Endometrium (tissue), 2 donors: ENCODE measurements around the gene MOB2.

Source experiments
- FAIRE-seq: peaks from 2 replicates; lab custom pipeline; 2012; peaks lifted over from hg19 to GRCh38; lab: Jason Lieb, UNC
- donor health status: control.
- donor health status: control.

MOB2 gene

DNA sequence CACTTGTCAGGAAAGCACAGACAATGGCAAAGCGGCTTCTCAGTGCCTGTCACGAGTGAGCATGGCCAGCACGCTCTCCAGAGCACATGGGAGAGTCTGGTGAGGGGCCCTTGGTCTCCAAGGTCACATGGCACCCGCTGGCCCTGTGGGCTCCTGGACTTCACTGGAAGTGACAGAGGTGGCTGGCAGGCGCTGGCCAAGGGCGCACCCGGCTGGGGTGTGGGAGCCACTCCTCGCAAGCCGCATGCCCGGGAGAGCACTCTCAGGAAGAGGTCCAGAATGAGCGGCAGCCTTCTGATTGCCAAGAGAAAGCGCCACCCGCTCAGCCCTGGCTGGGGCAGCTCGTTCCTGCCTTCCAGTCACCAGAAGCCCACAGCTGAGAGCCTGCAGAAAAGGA, 17.1 kb upstream of the MOB2 start:
- no peak for FAIRE-seq

DNA sequence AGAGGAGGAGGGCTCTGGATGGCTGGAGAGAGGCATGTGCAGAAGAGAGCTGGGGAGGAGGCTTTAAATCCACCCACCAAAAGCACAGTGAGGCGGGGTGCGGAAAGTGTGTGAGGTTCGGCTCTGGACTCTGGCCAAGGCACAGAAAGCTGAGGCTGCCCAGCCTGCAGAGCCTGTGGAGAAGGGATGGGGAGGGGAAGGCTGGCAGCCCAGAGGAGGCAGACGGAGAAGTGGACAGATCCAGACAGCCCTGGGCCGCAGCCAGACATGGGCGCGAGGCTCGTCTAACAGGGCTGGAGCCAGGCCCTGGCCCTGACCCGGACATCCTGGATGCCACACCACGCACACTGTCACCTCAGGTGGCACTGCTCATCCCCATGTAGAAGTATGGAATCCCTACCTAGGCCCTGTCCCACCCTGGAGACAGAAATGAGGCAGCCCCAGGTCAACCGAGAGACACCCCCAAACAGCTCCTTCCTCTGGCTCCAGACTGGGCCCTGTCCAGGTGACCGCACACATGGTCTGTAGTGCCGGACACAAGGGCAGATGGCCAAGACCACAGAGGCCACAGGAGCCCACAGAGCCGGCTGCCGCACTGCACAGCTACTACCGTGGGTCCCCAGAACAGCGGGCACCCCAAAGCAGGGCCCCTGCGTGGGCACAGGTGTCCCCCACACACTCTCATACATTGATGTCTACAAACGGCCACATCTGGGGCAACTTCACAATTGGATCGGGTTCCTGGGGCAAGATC, 16.6 kb upstream of the MOB2 start:
- no peak for FAIRE-seq

DNA sequence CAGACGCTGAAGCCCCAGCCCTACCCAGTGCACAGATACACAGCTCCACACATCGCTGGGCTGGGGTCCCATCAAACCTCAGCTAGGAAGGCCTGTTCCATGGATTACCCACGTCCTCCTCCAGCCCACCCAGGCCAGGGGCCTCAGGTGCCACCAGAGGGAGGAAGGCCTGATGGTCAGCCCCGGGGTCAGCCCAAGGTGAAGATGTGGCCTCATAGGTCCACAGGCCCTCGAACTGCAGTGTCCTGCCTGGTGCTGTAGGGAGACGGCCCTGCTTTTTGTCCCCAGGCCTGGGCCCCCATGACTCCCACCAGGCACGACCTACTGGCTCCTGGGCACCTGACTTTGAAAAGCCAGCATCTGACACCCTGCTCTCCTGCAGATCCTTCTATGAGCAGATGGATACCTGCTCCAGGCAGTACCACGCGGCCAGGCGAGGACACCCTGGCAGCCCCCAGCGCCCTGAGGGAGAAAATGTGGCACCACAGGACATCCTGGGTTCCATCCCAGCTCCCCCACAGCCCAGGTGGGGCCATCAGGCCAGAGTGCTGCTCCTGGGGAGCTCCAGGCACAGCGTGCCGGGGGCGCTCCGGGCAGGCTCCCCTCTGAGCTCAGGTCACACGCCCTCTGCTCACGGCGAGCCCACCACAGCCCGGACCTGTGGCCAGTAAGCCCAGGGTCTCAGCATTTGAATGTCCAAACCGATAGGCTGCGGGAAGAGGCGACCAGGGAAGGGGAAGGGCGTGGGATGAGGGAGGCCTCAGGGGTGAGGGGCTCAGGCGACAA, 15.8 kb upstream of the MOB2 start:
- FAIRE-seq, result no peak

DNA sequence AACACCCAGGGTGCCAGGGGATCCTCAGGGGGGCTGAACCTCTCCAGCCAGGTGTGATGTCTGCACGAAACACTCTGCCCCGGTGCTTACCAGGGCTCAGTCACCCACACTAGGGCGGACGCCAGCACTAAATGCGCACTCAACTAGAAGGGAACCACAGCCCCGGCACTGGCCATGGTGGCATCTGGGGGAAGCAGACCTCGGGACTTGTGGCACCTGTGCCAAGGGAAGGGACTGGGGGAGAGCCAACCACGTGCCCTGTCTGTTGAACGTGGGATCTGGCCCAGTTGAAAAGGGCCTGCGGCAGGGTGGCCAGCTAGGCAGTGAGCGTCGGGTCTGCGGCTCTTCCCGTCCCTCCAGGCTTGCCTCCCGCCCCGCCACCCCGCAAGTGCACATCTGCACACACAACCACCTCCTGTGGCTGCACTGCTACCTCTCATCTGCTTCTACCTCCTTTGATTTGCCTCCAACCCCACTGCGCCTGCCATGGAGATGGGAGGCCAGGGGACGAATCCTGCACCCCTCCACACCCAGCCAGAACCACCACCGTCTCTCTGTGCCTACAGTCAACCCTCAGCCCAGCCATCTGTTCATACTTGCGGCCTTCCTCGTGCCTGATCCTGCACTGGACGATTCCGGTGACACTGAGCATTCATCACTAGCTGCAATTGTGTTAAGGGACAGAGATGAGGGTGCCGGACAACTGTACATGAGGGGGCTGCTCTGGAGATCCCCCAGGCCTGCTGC, 15.0 kb upstream of the MOB2 start:
- no peak for FAIRE-seq

DNA sequence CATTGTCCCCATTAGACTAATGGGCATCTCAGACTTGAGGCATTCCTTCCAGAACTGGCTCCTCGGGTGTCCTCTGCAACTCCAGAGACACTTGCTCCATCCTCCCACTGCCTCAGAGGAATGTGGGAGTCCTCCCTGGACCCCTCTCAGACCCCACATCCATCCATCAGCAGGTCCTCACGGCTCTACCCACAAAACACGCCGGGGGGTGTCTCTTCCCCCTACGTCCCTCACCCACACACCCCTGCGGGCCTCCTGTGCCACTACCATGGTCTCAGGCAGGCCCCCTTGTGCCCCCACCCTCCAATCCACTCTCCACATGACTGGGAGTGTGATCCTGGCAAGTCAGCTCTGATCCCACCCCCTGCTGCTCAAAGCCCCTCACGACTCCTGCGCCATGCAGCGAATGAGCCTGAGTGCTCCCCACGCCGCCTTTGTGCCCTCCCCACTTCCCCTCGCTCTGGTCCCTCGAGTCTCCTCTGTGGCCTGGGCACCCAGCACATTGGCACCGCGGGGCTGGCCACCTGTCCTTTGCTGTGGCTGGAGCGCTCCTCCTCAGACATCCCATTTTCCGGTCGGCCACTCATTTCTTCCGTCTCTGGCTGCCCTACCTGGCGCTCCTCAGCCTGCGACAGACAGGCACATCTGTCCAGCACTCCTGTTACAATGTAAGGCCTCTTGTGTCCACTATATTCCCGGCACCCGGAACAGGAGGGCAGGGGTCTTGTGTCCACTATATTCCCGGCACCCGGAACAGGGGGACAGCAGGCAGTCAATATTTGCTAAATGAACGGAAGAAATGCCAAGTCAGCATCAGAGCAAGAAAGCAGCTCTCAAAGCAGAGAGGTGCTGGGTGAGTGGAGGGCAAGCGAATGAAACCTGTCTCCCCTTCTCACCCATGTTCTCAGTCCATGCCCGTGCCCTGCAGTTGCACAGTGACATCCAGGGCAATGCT, 14.2 kb upstream of the MOB2 start:
- FAIRE-seq, result no peak

DNA sequence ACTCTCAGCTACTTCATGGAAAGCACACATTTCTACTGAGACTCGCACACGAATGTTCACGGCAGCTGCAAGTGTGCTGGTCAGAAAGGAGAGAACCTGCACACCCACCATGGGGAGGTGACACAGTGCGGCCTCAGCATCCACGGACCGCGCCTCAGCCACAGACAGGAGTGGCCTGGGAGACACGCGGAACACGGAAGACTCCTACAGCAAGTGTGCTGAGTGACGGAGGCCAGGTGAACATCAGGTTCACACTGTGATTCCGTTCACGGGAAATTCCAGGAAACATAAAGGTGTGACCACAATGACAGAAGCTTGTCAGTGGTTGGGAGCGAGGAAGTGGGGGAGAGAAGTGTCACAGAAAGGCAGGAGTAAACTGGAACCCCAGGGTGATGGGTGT, 13.3 kb upstream of the MOB2 start:
- no peak for FAIRE-seq

DNA sequence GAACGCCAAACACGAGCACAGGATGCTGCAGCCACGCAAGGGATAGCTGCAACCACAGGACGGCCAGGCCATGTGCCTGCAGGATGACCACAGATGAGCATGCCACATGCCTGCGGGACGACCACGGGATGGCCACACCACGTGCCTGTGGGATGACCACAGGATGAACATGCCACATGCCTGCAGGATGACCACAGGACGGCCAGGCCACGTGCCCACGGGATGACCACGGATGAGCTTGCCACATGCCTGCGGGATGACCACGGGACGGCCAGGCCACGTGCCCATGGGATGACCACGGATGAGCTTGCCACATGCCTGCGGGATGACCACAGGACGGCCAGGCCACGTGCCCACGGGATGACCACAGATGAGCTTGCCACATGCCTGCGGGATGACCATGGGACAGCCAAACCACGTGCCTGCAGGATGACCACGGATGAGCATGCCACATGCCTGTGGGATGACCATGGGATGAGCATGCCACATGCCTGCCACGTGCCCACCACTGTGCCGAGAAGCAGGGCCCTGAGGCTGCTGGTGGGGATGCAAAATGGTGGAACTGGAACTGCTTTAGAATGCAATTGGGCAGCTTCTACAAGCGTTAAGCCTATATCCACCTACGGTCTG, 12.8 kb upstream of the MOB2 start:
- no peak for FAIRE-seq

DNA sequence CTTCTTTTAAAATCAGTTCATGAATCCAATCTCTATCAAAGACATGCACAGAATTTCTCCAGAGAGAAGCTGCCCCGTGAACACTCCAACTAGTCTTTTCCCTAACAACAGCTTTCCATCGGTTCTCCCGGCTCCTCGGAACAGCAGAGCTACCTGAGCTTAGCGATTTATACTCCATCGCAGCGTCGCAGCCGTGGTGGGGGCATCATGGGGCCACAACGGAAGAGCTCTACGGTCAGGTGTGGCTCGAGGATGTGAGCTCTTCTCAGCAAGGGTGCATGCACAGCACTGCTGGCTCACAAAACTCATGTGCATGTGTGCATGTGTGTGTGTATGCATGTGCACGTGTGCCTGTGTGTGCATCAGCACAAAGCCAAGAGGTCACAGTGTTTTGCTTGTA, 11.7 kb upstream of the MOB2 start:
- no peak for FAIRE-seq

DNA sequence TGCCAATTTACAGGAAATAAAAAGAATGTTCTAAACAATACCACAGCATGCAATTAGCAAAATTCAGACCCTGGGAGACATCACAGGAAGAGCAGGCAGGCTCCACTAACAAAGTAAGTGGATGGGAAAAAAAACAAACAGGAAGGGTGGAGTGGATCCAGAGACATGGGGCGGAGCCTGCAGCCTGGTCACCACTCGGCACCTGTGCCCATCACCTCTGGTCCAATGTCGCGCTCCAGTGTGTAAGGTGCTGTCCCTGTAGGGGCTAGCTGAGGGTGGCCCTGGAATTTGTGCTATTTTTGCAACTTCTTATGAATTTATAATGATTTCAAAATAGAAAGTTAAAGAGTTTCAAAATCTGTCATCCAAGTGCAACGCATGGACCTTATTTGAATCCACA, 11.0 kb upstream of the MOB2 start:
- no peak for FAIRE-seq

DNA sequence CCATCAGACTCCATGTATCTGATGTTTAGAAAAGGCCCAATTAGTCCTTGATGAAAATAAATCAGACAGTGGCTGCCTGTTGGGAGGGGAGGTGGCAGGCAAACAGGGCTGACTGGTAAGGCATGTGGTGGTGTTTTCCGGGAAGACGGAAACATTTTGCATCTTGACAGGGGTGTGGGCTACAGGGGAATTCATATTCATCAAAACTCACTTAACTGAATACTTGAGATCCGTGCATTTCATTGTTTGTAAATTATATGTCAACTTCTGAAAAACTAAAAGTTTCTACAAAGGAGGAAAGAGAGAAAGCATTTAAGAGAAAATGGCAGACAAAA, 10.1 kb upstream of the MOB2 start:
- no peak for FAIRE-seq

DNA sequence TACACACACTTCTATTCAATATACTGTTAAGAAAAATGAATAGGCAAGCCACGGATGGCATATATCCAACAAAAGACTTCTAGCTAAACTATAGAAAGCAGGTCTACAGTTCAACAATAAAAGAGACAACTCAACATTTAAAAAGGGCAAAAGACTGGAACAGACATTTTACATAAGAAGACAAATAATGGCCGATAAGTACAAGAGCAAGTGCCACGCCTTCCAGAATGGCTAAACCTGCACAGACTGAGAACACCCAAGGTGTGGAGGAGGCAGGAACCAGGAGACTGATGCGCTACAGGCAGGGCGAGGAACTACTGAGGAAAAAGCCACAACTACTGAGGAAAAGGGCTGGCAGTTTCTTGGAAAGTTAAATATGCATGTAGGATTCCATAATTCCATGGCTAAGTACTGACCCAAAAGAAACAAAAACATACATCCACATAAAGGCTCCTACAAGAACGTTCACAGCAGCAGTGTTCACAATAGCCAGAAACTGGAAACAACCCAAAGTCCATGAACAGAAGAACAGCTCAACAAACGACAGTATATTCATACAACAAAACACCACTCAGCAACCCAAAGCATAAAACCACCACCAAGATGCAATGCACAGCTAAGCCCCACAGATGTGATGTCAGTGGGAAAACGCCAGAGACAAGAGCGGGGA, 9.6 kb upstream of the MOB2 start:
- FAIRE-seq, result no peak

DNA sequence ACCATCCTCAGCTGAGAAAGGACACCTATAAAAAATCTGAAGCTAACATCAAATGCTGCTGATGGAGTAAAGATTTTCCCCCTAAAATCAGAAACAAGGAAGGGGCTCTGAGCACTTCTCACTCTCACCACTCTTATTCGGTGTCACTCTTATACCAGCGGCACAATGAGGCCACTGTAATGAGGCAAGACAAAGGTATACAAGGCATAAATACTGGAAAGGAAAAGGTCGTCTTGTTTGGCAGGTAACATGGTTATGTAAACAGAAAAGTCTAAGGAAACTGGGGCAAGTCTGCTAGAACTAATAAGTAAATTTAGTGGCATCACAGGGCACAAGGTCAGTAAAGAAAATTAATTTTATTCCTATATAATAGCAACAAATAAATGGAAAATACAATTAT, 8.1 kb upstream of the MOB2 start:
- no peak for FAIRE-seq

DNA sequence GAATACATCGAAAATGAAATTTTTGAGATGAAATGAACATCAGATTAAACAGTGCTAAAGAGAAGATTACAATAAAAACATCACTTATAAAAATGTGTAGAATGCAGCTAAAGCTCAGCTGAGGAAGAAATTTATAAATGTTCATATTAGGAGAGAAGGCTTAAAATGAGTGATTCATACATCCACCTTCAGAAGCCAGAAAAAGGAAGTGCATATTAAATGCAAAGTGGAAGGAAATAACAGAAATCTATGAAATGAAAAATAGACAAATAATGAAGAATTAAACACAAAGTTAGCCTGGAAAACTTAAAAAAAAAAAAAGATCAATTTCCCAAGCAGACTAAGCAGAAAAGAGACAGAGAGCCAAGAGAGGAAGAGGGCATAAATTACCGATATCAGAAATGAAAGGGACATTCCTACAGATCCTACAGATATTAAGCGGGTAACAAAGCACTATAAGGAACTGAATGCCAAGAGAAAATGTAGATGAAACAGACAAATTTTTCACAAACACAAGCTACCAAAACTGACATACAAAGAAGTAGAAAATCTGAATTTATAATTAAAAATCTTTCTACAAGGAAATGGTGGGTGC, 7.2 kb upstream of the MOB2 start:
- FAIRE-seq, result no peak

DNA sequence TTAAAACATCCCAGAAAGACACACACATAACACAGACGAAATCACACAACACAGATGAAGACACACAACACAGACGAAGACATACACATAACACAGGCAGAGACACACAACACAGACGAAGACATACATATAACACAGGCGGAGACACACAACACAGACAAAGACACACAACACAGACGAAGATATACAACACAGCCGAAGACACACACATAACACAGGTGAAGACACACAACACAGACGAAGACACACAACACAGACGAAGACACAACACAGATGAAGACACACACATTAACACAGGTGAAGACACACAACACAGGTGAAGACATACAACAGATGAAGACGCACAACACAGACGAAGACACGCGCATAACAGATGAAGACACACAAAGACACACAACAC, 4.8 kb upstream of the MOB2 start:
- FAIRE-seq, result no peak

DNA sequence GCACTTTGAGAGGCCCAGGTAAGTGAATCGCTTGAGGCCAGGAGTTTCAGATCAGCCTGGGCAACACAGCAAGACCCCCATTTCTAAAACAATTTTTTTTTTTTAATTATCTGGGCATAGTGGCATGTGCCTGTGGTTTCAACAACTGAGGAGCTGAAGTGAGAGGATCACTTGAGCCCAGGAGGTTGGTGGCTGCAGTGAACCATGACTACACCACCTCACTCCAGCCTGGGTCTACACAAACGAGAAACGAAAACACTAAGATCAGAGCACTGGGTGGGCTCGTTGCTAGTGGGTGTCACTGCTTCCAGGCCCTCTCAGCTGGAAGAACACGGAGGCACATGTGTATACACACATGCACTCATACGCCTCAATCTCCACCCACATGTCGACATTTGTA, 4.1 kb upstream of the MOB2 start:
- no peak for FAIRE-seq

DNA sequence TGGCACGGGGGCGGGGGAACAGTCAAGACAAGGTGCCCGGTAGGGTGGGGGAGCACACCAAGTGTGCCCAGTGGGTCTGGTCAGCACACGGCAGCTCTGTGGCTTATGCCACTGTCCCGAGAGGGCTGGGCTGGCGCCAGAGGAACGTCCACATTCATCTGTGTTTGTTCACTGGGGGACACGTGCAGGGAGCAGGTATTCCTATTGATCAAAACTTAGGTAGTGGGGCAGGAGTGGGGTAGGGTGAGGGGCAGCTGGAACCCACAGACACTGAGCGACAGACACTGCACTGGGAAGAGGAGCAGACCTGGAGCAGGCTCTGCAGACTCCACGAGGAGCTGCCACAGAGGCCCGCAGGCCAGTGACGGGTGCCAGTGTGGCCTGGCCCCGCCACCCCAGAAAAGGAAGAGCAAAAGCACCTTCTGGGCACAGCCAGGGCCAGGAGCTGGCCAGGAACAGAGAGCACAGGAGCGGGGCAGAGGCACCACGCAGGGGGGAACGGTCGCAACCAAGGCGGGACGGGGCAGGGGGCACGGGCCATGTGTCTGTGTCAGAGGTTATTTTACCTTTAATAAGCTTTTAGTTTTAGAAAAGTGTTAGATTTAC, 2.1 kb upstream of the MOB2 start:
- FAIRE-seq, result no peak

DNA sequence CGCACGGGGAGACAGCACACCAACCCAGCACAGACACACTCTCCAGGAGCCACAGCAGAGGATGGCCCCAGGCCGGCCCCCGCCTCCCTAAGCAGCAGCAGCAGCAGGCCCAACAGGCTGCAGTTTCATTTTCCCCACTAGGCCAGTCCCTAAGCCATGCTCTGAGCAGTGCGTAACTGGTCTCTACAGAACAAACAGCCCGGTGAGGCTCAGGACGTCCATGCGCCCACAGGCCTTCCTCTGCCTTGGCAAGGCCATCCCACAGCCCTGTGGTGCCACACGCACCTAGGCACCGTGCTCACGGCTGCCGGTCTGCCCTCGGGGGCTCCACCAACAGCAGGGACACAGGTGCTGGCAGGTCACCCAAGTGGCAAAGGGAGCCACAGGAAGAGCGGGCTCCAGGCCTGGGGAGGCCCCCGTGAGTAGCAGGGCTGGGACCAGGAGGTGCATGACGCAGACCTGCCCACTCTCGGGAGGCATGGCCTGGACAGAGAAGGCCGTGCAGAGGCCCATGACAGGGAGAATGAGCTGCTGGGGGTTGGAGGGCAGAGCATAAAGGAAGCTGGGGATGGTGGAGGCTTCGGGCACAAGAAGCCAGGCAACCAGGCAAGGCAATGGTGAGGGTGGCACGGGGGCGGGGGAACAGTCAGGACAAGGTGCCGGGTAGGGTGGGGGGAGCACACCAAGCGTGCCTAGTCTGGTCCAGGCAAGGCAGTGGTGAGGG, 1.4 kb upstream of the MOB2 start:
- FAIRE-seq, result no peak

DNA sequence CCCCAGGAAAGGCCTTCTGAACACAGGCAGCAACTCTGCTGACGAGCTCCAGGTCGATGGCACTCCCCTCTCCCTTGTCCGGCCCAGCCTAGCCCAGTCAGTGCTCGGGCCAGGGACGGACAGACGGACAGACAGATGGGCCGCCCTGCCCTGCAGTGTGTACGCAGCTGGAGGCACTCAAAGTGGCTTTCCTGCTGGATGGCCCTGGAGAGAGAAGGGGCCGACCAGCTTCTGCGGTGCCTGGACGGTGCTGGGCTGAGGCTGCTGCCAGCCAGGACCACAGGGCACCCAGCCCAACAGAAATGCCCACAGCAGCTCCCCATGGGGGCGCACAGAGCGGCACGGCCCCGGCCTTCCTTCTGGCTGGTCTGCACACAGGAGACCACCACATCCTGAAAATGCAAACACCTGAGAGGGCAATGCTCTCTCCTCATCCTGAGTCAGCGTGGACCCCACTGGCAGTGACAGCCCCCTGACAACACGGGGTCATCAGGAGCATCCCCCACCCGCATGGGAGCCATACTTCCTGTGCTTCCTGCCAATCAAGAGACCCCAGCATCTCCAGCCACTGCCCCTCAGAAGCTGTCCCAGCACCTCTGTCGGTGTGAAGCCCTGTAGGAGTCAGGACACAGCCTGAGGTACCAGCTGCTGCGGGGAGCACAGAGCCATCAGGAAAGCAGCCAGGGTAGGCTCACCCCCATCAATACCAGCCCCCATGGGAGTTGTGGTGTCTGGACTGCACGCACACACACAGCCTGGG, 692 bp upstream of the MOB2 start:
- FAIRE-seq, result no peak

DNA sequence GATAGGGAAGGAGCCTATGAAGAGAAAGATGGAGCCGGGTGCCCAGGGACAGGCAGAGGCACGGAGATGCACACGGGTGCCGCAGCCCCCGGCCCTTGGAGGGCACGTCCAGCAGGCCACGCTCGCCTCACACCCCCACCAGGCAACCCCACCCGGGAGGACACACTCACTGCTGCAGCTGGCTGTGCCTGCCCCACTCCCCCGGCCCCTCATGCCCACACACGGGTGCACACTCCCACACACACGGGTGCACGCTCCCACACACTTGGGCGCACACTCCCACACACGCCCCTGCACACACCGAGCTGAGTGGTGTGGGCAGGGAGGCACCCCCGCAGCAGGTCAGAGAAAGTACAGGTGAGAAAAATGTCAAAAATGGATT, 1.1 kb downstream of the MOB2 start:
- no peak for FAIRE-seq
